OCI-LY1 (cell line): ENCODE data around the gene FOXO3.

Experiments used
- H2AFZ ChIP-seq: fragments of 200-600 bp; sonication (generic), shearing (Covaris generic); 2 replicates; pipeline ENCODE4 v1.6.0; 2014; ENCODE audit warnings: antibody characterized with exemption, mild to moderate bottlenecking, low read length
- H3F3A ChIP-seq: fragments of 200-600 bp; sonication (generic), shearing (Covaris generic); 2 replicates; pipeline ENCODE4 v1.6.0; 2014; ENCODE audit warnings: mild to moderate bottlenecking, antibody characterized with exemption, low read length, moderate library complexity; ENCODE audit not compliant: insufficient read depth
- H3K27ac ChIP-seq: fragments of 200-600 bp; sonication (generic); 2 replicates; pipeline ENCODE4 v1.5.1; 2014; ENCODE audit warnings: low read length, mixed run types, mild to moderate bottlenecking, low read depth; ENCODE audit not compliant: poor library complexity, severe bottlenecking
- H3K27me3 ChIP-seq: fragments of 200-600 bp; sonication (generic); 2 replicates; pipeline ENCODE4 v1.6.0; 2014; ENCODE audit warnings: antibody characterized with exemption, mild to moderate bottlenecking, low read length, moderate library complexity; ENCODE audit not compliant: insufficient read depth
- H3K36me3 ChIP-seq: fragments of 200-600 bp; sonication (generic); 2 replicates; pipeline ENCODE4 v1.6.1; 2014; ENCODE audit warnings: mild to moderate bottlenecking, antibody characterized with exemption, low read length, moderate library complexity, mixed read lengths; ENCODE audit not compliant: insufficient read depth
- H3K4me1 ChIP-seq: fragments of 200-600 bp; sonication (generic); 2 replicates; pipeline ENCODE4 v1.5.1; 2014; ENCODE audit warnings: mild to moderate bottlenecking, low read length, moderate library complexity; ENCODE audit not compliant: insufficient read depth, severe bottlenecking
- H3K4me2 ChIP-seq: fragments of 200-600 bp; sonication (generic), shearing (Covaris generic); 2 replicates; pipeline ENCODE4 v1.6.1; 2014; ENCODE audit warnings: low read length
- H3K4me3 ChIP-seq: fragments of 200-600 bp; sonication (generic); 2 replicates; pipeline ENCODE4 v1.5.1; 2014; ENCODE audit warnings: low read length, low read depth, mild to moderate bottlenecking, mixed read lengths; ENCODE audit not compliant: poor library complexity, severe bottlenecking
- H3K79me2 ChIP-seq: fragments of 200-600 bp; shearing (Covaris generic); 2 replicates; pipeline ENCODE4 v1.6.1; 2016; ENCODE audit warnings: mixed run types, low read length, mixed read lengths; ENCODE audit not compliant: insufficient read depth
- H3K9ac ChIP-seq: fragments of 200-600 bp; sonication (generic), shearing (Covaris generic); 2 replicates; pipeline ENCODE4 v1.6.1; 2014; ENCODE audit warnings: mild to moderate bottlenecking, low read length, mixed read lengths
- H3K9me2 ChIP-seq: fragments of 200-600 bp; sonication (generic), shearing (Covaris generic); 2 replicates; pipeline ENCODE4 v1.6.1; 2014; ENCODE audit warnings: low read depth, mild to moderate bottlenecking, low read length, mixed read lengths
- H3K9me3 ChIP-seq: fragments of 200-600 bp; shearing (Covaris generic); 2 replicates; pipeline ENCODE4 v1.6.1; 2014; ENCODE audit warnings: low read length, mixed read lengths
- H4K20me1 ChIP-seq: fragments of 200-600 bp; sonication (generic), shearing (Covaris generic); 2 replicates; pipeline ENCODE4 v1.6.0; 2016; ENCODE audit warnings: mild to moderate bottlenecking, low read length; ENCODE audit not compliant: insufficient read depth
- CTCF ChIP-seq: fragments of 200-600 bp; sonication (generic), shearing (Covaris generic); IDR thresholded peaks from 2 replicates; pipeline ENCODE4 v1.5.1; 2017; ENCODE audit warnings: mild to moderate bottlenecking, antibody characterized with exemption, low read length, moderate library complexity, mixed read lengths
- EZH2 ChIP-seq: fragments of 200-600 bp; sonication (generic), shearing (Covaris generic); IDR thresholded peaks from 2 replicates; pipeline ENCODE4 v1.8.0; 2017; ENCODE audit warnings: borderline replicate concordance, mixed run types, mild to moderate bottlenecking, antibody characterized with exemption, low read length, moderate library complexity, mixed read lengths

Gene FOXO3

DNA sequence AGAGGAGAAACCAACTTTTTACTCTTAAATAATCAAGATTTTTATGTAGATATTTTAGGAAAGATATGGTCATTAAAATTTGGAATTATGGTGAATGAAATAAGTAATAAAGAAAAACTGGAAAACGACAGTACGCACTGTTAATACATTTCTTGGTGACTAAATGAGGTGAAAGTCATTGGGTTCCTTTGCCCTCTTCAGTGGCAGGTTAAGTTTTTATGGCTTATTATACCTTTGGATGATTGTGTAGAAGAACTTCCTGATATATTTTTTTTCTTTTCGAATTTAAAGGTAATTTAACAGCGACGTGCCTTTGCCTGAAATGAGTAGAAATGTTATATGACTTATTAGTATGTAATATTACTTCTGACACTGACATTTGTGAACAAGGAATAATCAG lies 43.4 kb downstream of the FOXO3 start:
- H3K36me3 ChIP-seq: no peaks in the 10 kb centered on the region
- no peak overlapping the region for H3K27ac ChIP-seq
- no peaks in the 10 kb centered on the region for H3K9me2 ChIP-seq
- no peak for TF ChIP-seq EZH2
- TF ChIP-seq CTCF: no peak
- no peaks in the 10 kb centered on the region for H4K20me1 ChIP-seq
- no peaks in the 10 kb centered on the region for H3F3A ChIP-seq
- no peak overlapping the region for H3K4me3 ChIP-seq
- H3K4me1 ChIP-seq: no peaks in the 10 kb centered on the region
- no peaks in the 10 kb centered on the region for H3K27me3 ChIP-seq
- no peaks in the 10 kb centered on the region for H3K9me3 ChIP-seq
- no peak overlapping the region for H3K9ac ChIP-seq
- no peaks in the 10 kb centered on the region for H3K79me2 ChIP-seq
- no peak overlapping the region for H3K4me2 ChIP-seq
- no peak overlapping the region for H2AFZ ChIP-seq

- no peaks in the 10 kb centered on the region for H3K27me3 ChIP-seq
- H3K9me2 ChIP-seq: no peaks in the 10 kb centered on the region
- H3K4me3 ChIP-seq: no peak overlapping the region
- H3K27ac ChIP-seq: no peak overlapping the region
- H3K79me2 ChIP-seq: no peaks in the 10 kb centered on the region
- no peaks in the 10 kb centered on the region for H3K36me3 ChIP-seq
- no peaks in the 10 kb centered on the region for H3F3A ChIP-seq
- H4K20me1 ChIP-seq: no peaks in the 10 kb centered on the region
- H3K9ac ChIP-seq: no peak overlapping the region
- H3K4me1 ChIP-seq: peaks cover 4% of the 10 kb centered on the region
- H3K4me2 ChIP-seq: no peak overlapping the region
- no peak overlapping the region for H2AFZ ChIP-seq
- no peak for TF ChIP-seq EZH2
- no peak for TF ChIP-seq CTCF
- no peaks in the 10 kb centered on the region for H3K9me3 ChIP-seq
Measured at GRCh38 chr6:108606250-108606690, 45.6 kb downstream of the FOXO3 start.

GRCh38 chr6:108608453-108609275 lies 47.9 kb downstream of the FOXO3 start:
- Histone ChIP-seq H3K9me2 (no peaks in the 10 kb centered on the region), H2AFZ (no peak overlapping the region), H3K9me3 (no peaks in the 10 kb centered on the region), H3K4me1 (peaks cover 4% of the 10 kb centered on the region), H3K27me3 (no peaks in the 10 kb centered on the region), H3F3A (no peaks in the 10 kb centered on the region), H3K79me2 (no peaks in the 10 kb centered on the region), H4K20me1 (no peaks in the 10 kb centered on the region), H3K4me3 (no peak overlapping the region), H3K4me2 (no peak overlapping the region), H3K27ac (no peak overlapping the region), H3K9ac (no peak overlapping the region), H3K36me3 (no peaks in the 10 kb centered on the region; the same call in 1 of the 2 replicates)
- no peak for TF ChIP-seq EZH2
